Measurements from ENCODE around the gene MED16. TPM values are rescaled to one million over a fixed set of nuclear protein-coding genes. Genes with fewer than 3 reads are reported as not detected.

The MED16 gene
- total and polyA plus RNA-seq, 2 of the 4 experiments (the other 2 are of a cell fraction) = 8.1 to 40.2 TPM

DNA sequence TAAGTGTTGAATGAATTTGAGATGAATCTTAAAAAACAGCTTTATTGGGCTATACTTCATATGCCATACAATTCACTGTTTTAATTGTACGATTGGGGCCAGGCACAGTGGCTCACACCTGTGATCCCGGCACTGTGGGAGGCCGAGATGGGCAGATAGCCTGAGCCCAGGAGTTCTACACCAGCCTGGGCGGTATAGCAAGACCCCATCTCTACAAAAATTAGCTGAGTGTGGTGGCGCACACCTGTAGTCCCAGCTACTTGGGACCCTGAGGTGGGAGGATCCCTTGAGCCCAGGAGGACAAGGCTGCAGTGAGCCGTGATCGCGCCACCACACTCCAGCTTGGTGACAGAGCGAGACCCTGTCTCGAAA is 43.2 kb upstream of the MED16 start:
- H2AK9ac ChIP-seq (replicated peaks; ENCODE audit: low read depth, low read length, poor library complexity) = no peak overlapping the region
- ChIA-PET CTCF (no interaction called here), POLR2A (ENCODE audit: unreplicated experiment) (no interaction called here)
- ATAC-seq (ENCODE audit: low read depth) (no peak), DNase-seq (no peak)
- H3K4me1 ChIP-seq (ENCODE audit: control insufficient read depth, insufficient read depth, low read length) = peaks cover 33% of the 10 kb centered on the region
- BruUV-seq (replicated peaks) = no TSS peak
- no peak overlapping the region for H3K56ac ChIP-seq (ENCODE audit: extremely low read depth, insufficient read depth, low read length)
- no peak overlapping the region for H4K8ac ChIP-seq (ENCODE audit: low read depth in 2 of 2, low read length in 2 of 2)
- no peak overlapping the region for H3K9ac ChIP-seq (ENCODE audit: low read depth, low read length)
- H2AK5ac ChIP-seq (ENCODE audit: low read depth, low read length) = no peak overlapping the region
- H3K14ac ChIP-seq (replicated peaks; ENCODE audit: low read depth, low read length) = no peak overlapping the region
- in situ Hi-C loops (cut with MboI; ENCODE audit: low sequenced_read_pairs) (no loop called here), intact Hi-C loops (cut with micrococcal nuclease) (no loop called here), dilution Hi-C loops (cut with HindIII; ENCODE audit: low sequenced_read_pairs, unreplicated experiment) (no loop called here)
- H2AFZ ChIP-seq (replicated peaks; ENCODE audit: low read length, poor library complexity) = no peak overlapping the region
- no peak overlapping the region for H2BK20ac ChIP-seq (ENCODE audit: low read depth, low read length)
- H3K4me3 ChIP-seq (ENCODE audit: insufficient read depth, low read depth, low read length) = no peak overlapping the region
- no peak overlapping the region; the same call in 1 of the 2 replicates for H3K23ac ChIP-seq (ENCODE audit: low read depth, low read length)
- H3K9me3 ChIP-seq (ENCODE audit: control insufficient read depth, insufficient read depth, low read length) = no peaks in the 10 kb centered on the region
- H3K18ac ChIP-seq (ENCODE audit: low read depth, low read length) = no peak overlapping the region
- H3K27ac ChIP-seq (ENCODE audit: insufficient read depth, low read length) = no peak overlapping the region
- H3K4me2 ChIP-seq (ENCODE audit: low read depth, low read length) = no peak overlapping the region
- no peak overlapping the region for H2BK120ac ChIP-seq (ENCODE audit: low read depth, low read length)
- no peaks in the 10 kb centered on the region for H3K27me3 ChIP-seq (ENCODE audit: control insufficient read depth, insufficient read depth, low read length)
- H2BK15ac ChIP-seq (ENCODE audit: low read depth, low read length) = no peak overlapping the region
- H3K4ac ChIP-seq (ENCODE audit: low read depth, low read length) = no peak overlapping the region
- peaks cover 35 to 70% of the 10 kb centered on the region in 2 experiments for H3K79me1 ChIP-seq (ENCODE audit: low read depth in 1 of 2, low read length in 2 of 2)
- 100% methylated on average over 5 of the region's 10 CpGs; no CpG with 5 or more reads in 1 of the 2 experiments for WGBS, 2 experiments (ENCODE audit: extremely low coverage in 2 of 2, insufficient read length in 1 of 2)
- H3K36me3 ChIP-seq (ENCODE audit: control insufficient read depth, insufficient read depth, low read length) = peaks cover 49% of the 10 kb centered on the region
- H4K91ac ChIP-seq (ENCODE audit: insufficient read depth, low read depth, low read length) = no peak overlapping the region
- H3K9me1 ChIP-seq (ENCODE audit: insufficient read depth, low read length) = peaks cover 11% of the 10 kb centered on the region
- H4K20me1 ChIP-seq (ENCODE audit: insufficient read depth, low read length) = peaks cover 53% of the 10 kb centered on the region
- no peak overlapping the region for H4K5ac ChIP-seq (ENCODE audit: low read depth, low read length)
- H2BK5ac ChIP-seq (ENCODE audit: low read depth, low read length, poor library complexity, severe bottlenecking) = no peak overlapping the region
- no peak for TF ChIP-seq CEBPB (IDR thresholded peaks at IDR 0.05; ENCODE audit: low read depth, low read length)
- TF ChIP-seq, protein P1, sequence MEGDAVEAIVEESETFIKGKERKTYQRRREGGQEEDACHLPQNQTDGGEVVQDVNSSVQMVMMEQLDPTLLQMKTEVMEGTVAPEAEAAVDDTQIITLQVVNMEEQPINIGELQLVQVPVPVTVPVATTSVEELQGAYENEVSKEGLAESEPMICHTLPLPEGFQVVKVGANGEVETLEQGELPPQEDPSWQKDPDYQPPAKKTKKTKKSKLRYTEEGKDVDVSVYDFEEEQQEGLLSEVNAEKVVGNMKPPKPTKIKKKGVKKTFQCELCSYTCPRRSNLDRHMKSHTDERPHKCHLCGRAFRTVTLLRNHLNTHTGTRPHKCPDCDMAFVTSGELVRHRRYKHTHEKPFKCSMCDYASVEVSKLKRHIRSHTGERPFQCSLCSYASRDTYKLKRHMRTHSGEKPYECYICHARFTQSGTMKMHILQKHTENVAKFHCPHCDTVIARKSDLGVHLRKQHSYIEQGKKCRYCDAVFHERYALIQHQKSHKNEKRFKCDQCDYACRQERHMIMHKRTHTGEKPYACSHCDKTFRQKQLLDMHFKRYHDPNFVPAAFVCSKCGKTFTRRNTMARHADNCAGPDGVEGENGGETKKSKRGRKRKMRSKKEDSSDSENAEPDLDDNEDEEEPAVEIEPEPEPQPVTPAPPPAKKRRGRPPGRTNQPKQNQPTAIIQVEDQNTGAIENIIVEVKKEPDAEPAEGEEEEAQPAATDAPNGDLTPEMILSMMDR (conservative IDR thresholded peaks at IDR 0.05; ENCODE audit: low read depth, low read length) = no peak
- TF ChIP-seq CHD1 (IDR thresholded peaks at IDR 0.05; ENCODE audit: low read depth, low read length) = no peak
- TF ChIP-seq USF2 (IDR thresholded peaks at IDR 0.05; ENCODE audit: low read depth, low read length) = no peak
- no peak for TF ChIP-seq MXI1 (IDR thresholded peaks at IDR 0.05; ENCODE audit: borderline replicate concordance, low read depth, low read length)
- TF ChIP-seq MAZ (IDR thresholded peaks at IDR 0.05; ENCODE audit: borderline replicate concordance, low read depth, low read length) = no peak
- no peak for TF ChIP-seq RAD21 (IDR thresholded peaks at IDR 0.05; ENCODE audit: low read length)
- no peak for TF ChIP-seq MAFK (IDR thresholded peaks at IDR 0.05; ENCODE audit: low read depth, low read length)
- no peak for TF ChIP-seq FOS (IDR thresholded peaks at IDR 0.05; ENCODE audit: low read depth, low read length)
- no peak for TF ChIP-seq NFE2L2 (IDR thresholded peaks at IDR 0.05; ENCODE audit: low read depth, low read length)
- TF ChIP-seq SMC3 (IDR thresholded peaks at IDR 0.05; ENCODE audit: low read depth, low read length) = no peak
- no peak for TF ChIP-seq RCOR1 (IDR thresholded peaks at IDR 0.05; ENCODE audit: insufficient replicate concordance, low read length)

All from IMR-90 (cell line).